Measurements from ENCODE around the gene HOXA11. TPM values are rescaled to one million over a fixed set of nuclear protein-coding genes. Genes with fewer than 3 reads are reported as not detected.
A peak's percentile ranks its signal among the peaks of the same experiment; 100 is the strongest.

Gene HOXA11
- total RNA-seq, 1 experiment from 2014 or later, result not detected

DNA sequence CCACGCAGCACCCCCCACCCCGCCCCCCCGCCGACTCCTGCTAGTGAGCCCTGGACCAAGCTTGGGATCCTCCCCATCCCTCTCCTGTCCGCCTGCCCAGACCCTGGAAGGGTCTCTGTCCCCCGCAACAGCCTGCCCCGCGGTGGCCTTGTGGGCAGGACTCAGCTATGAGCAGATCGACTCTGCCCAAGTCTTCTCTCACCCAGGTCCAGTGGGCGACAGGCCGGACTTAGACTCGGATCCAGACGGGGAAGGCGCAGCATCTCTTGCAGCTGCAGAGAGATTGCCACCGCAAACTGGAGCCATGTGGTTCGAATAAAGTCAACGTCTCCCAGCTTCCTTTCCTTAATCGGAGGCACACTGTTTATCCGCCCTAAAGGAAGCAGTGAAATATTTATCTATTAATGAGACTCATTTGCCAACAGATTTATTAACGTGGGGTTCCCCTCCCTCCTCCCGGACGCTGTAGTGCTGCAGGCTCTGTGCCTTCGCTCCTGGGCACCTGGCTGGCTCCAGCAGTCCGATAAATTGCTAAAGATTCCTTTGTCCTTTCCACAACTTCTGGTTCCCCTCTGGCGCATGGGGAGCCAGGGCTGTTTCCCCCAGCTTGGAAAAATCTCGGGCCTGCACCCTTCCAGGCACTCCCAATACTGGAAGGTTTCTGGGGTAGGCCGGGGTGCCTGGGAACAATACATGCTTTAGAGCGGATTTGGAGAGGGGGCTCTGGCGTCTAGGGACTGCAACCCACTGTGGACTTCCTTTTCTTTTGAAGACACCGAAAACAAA is 27.9 kb downstream of the HOXA11 start:
- Histone ChIP-seq H3K36me3 (ENCODE audit: insufficient read depth, low read length, poor library complexity, severe bottlenecking) (no peaks in the 10 kb centered on the region), H3K27me3 (replicated peaks; ENCODE audit: insufficient read depth, low read depth, low read length, poor library complexity) (peaks cover 63% of the 10 kb centered on the region), H3K4me1 (ENCODE audit: insufficient read depth, low read length, poor library complexity, severe bottlenecking) (peaks cover 7% of the 10 kb centered on the region), H3K9me3 (ENCODE audit: low read depth, low read length, poor library complexity, severe bottlenecking) (no peaks in the 10 kb centered on the region), H3K27ac (ENCODE audit: low read depth, low read length, poor library complexity, severe bottlenecking) (no peak overlapping the region), H3K4me3 (ENCODE audit: low read depth, low read length, poor library complexity, severe bottlenecking) (peak overlapping the region; percentile 49)
- intact Hi-C loops (cut with micrococcal nuclease; ENCODE audit: unreplicated experiment), result no loop called here
- no TSS peak for BruUV-seq (replicated peaks)
- ChIA-PET CTCF (no interaction called here), POLR2A (ENCODE audit: low non-redundant PET) (no interaction called here)
- DNase-seq (ENCODE audit: low spot score), result no peak
- no peak for TF ChIP-seq CTCF (conservative IDR thresholded peaks at IDR 0.05; ENCODE audit: low read depth, low read length)
- no peak for TF ChIP-seq EZH2 (IDR thresholded peaks at IDR 0.05; ENCODE audit: borderline replicate concordance, low read depth, low read length, poor library complexity, severe bottlenecking)

DNA sequence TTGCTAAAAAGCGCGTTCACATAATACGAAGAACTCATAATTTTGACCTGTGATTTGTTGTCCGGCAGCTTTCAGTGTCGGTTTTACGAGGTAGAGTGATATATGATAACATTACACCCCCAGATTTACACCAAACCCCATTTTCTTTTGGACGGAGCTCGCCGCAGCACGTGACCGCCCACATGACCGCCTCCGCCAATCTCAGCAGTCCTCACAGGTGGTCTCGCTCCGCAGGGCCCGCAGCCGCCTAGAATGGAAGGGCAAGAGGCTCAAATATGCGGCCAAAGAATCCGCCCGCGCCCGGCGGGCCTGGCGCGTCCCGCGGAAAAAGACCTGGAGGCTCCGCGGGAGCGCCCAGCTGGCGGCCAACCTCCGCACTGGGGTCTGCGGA is 28.5 kb downstream of the HOXA11 start, which contains the start of gene HOXA7:
Gene HOXA7 (minus strand): TSS at position 168 of the 391 bp plus-strand sequence. CDS start 130 bp downstream, at position 38.
- Histone ChIP-seq H3K27ac (ENCODE audit: low read depth, low read length, poor library complexity, severe bottlenecking) (no peak within 1 kb of the TSS), H3K4me3 (ENCODE audit: low read depth, low read length, poor library complexity, severe bottlenecking) (peak within 1 kb of the TSS; percentile 49), H3K4me1 (ENCODE audit: insufficient read depth, low read length, poor library complexity, severe bottlenecking) (peaks cover 7% of the 10 kb centered on the region), H3K9me3 (ENCODE audit: low read depth, low read length, poor library complexity, severe bottlenecking) (no peaks in the 10 kb centered on the region), H3K36me3 (ENCODE audit: insufficient read depth, low read length, poor library complexity, severe bottlenecking) (no peaks in the 10 kb centered on the region), H3K27me3 (replicated peaks; ENCODE audit: insufficient read depth, low read depth, low read length, poor library complexity) (peaks cover 70% of the 10 kb centered on the region)
- peak; percentile 41 for DNase-seq (ENCODE audit: low spot score)
- no TSS peak for BruUV-seq (replicated peaks)
- POLR2A ChIA-PET (ENCODE audit: low non-redundant PET), result no interaction called here
- CTCF ChIA-PET, result no interaction called here
- TF ChIP-seq CTCF (conservative IDR thresholded peaks at IDR 0.05; ENCODE audit: low read depth, low read length) (no peak), EZH2 (IDR thresholded peaks at IDR 0.05; ENCODE audit: borderline replicate concordance, low read depth, low read length, poor library complexity, severe bottlenecking) (no peak)
- intact Hi-C loops (cut with micrococcal nuclease; ENCODE audit: unreplicated experiment), result no loop called here

DNA sequence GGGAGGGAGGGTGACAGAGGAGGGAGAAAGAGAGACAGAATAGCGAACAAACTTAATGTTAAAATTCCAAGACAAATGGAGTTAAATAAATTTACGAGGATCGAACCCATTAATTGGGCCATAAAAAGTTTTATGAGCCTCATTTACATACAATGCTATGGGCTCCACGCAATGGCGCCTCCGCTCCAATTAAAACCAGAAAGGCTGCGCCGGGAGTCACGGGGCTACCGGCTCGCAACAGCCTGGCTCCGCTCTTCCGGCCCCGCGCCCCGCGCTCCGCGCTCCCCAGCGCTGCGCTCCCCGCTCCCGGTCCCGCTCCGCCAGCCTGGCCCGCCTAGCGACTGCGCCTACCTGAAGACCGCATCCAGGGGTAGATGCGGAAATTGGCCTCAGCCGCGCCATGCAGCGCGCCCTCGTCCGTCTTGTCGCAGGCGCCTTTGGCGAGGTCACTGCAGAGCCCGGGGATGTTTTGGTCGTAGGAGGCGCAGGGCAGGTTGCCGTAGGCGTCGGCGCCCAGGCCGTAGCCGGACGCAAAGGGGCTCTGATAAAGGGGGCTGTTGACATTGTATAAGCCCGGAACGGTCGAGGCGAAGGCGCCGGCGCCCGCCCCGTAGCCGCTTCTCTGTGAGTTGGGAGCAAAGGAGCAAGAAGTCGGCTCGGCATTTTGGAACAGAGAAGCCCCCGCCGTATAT is 29.1 kb downstream of the HOXA11 start:
- BruUV-seq (replicated peaks), result no TSS peak

More for the DNA sequence above, 29.1 kb downstream of the HOXA11 start:
- Histone ChIP-seq H3K9me3 (ENCODE audit: low read depth, low read length, poor library complexity, severe bottlenecking) (no peaks in the 10 kb centered on the region), H3K27ac (ENCODE audit: low read depth, low read length, poor library complexity, severe bottlenecking) (no peak overlapping the region), H3K27me3 (replicated peaks; ENCODE audit: insufficient read depth, low read depth, low read length, poor library complexity) (peaks cover 75% of the 10 kb centered on the region), H3K4me3 (ENCODE audit: low read depth, low read length, poor library complexity, severe bottlenecking) (peak overlapping the region; percentile 49), H3K36me3 (ENCODE audit: insufficient read depth, low read length, poor library complexity, severe bottlenecking) (no peaks in the 10 kb centered on the region), H3K4me1 (ENCODE audit: insufficient read depth, low read length, poor library complexity, severe bottlenecking) (peaks cover 7% of the 10 kb centered on the region)
- no peak for DNase-seq (ENCODE audit: low spot score)
- POLR2A ChIA-PET (ENCODE audit: low non-redundant PET), result no interaction called here
- intact Hi-C loops (cut with micrococcal nuclease; ENCODE audit: unreplicated experiment), result no loop called here
- CTCF ChIA-PET, result no interaction called here
- TF ChIP-seq CTCF (conservative IDR thresholded peaks at IDR 0.05; ENCODE audit: low read depth, low read length) (no peak), EZH2 (IDR thresholded peaks at IDR 0.05; ENCODE audit: borderline replicate concordance, low read depth, low read length, poor library complexity, severe bottlenecking) (peak; percentile 95)

Data from A673 (cell line).